ENCODE measurements around the gene STXBP5. TPM values are rescaled to one million over a fixed set of nuclear protein-coding genes. Genes with fewer than 3 reads are reported as not detected.
"Not testable (repeated sequence)": the region's sequence is repeated elsewhere in the genome, so short reads cannot be mapped to it uniquely, and the experiment has no call there.

STXBP5 gene
- polyA plus RNA-seq, 4 donors = 12.4 to 16.9 (median 13.7) TPM

DNA sequence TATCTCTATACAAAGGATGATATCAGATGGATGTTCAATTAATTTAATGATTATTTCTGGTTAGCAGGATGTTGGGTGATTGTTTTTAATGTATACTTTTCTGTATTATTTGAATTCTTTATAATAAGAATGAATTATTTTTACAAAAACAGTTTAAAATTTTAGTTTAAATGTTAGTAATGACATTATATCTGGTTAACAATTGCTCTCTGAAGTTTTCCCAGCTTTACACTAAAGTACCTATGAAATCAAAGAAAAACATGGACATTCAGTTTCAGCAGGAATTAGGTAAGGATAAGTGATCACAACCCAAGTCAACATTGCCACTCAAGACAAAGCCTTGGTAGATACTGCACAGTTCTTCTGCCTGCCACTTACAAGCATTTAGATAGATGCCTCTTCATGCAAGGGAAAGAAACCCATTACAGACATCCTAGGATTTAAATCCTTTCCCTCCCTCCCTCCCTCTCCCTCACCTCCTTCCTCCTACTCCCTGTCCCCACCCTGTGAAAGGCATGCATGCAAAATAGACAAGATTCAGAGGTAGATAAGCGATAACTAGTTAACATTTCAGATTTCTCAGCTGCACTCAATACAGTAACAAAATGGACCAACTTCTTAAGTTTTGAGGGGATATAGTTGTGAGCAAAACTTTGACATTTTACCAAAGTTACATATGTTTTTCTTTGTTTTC lies 143.8 kb downstream of the STXBP5 start:
- no peak for DNase-seq (ENCODE audit: low read depth in 4 of 4, low spot score in 3 of 4)

DNA sequence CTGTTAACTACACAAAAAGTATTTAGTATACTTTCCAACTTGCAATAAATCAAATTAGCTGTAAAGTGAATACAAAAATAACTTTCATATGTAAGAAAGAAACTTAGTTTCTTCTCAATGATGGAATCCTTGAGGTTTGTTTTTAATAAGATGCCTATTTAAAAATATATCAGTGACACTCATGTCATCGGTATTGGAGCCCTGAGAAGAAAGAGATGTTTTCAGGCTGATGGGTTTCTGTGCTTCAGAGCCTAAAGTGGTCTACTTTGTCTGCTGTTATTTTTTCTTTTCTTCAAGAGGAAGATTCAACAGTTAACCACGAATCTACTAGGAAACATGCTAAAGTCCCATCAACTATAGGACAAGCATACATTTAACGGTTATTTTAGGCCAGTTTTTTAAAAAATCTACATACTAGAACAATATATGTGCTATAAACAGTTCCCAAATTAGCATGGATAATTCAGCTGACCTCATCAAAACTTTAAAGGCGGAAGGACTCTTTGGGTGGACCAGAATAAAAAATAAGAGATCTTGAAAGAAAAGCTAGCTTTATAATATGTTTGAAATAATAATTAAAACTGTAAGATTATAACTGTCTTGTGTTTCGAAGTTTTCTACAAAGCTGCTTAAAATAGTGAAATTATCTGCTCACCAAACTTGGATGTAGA lies 157.2 kb downstream of the STXBP5 start:
- DNase-seq (ENCODE audit: low read depth in 4 of 4, low spot score in 3 of 4) = no peak

DNA sequence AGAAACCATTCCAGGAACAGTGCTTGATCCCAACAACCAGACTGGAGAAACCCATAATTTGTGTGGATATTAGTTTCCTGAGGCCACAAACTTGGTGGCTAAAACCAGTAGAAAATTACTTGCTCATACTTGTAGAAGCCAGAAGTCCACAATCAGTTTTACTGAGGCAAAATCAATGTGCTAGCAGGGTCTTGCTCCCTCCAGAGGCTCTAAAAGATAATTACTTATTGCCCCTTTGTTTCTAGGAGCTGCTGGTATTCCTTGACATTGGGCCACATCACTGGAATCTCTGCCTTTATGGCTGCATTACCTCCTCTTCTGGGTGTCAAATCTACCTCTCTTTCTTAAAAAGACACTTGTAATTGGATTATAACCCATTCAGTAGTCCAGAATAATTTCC lies 162.1 kb downstream of the STXBP5 start:
- DNase-seq (ENCODE audit: low read depth in 4 of 4, low spot score in 3 of 4) = no peak

DNA sequence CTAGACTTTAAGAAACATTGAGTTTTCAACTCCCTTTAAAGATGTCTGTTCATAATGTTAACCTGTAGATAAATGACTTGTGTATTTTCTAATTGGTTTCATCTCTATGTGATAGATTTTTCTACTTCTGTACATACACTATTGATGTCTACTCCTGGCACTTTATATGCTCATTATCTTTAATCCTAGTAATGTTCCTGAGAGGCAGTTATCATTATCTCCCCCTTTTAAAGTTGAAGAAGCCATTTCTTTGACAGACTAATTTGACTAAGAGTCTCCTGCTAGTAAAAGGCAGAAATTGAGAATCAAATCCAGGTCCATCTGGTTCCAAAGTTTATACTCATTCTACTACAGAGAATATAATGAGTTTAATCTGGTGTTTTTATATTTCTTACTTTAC lies 167.1 kb downstream of the STXBP5 start:
- no peak for DNase-seq (ENCODE audit: low read depth in 4 of 4, low spot score in 3 of 4)

DNA sequence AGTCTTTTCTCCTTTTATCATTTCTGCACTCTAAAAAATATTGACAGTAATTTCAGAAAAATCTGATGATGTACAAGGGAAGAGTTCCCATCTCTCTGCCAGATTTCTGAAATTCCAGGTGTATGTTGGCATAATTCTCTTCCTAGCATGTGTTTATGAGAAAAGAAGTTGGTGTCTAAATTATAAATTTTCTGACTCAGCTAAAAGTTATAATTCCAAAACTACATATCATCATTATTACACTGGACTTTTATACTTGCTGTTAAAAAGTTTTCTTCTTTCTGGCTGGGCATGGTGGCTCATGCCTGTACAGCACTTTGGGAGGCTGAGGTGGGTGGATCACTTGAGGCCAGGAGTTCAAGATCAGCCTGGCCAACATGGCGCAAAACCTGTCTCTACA lies 168.6 kb downstream of the STXBP5 start:
- DNase-seq (ENCODE audit: low read depth in 4 of 4, low spot score in 3 of 4) = no peak

DNA sequence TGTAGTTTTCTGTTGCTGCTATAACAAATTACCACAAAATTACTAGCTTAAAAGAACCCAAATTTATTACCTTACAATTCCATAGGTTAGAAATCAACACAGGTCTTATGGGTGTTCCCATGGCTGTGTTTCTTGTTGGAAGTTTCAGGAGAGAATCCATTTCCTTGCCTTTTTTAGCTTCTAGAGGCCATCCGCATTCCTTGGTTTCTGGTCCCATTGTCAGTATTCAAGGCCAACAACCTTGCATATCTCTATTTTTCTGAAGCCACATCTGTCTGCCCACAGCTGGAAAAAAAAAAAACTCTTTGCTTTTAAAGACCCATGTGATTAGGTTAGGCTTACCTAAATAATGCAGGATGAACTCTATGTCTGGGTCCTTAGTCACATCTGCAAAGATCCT lies 174.6 kb downstream of the STXBP5 start:
- no peak for DNase-seq (ENCODE audit: low read depth in 4 of 4, low spot score in 3 of 4)

DNA sequence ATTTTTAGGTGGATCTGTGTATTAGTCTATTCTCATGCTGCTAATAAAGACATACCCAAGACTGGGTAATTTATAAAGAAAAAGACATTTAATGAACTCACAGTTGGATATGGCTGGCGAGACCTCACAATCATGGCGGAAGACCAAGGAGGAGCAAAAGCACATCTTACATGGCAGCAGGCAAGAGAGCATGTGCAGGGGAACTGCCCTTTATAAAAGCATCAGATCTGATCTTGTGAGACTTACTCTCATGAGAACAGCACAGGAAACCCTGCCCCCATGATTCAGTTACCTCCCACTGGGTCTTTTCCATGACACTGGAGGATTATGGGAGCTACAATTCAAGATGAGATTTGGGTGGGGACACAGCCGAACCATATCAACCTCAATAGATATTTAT lies 176.6 kb downstream of the STXBP5 start:
- DNase-seq (ENCODE audit: low read depth in 4 of 4, low spot score in 3 of 4) = not testable (repeated sequence)

DNA sequence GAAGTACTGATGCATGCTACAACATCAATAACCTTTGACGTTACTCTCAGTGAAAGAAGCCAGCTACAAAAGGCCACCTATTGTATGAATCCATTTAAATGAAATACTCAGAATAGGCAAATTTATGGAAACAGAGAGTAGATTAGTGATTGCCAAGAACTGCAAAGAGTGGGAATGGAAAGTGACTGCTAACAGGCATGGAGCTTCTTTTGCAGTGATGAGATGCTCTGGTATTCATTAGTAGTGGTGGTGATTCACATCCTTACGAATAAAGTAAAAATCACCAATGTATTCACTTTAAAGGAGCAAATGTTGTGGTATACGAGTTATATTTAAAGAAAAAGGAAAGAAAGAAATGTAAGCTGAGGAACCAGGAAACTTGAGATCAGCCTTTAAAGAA lies 177.5 kb downstream of the STXBP5 start:
- DNase-seq (ENCODE audit: low read depth in 4 of 4, low spot score in 3 of 4) = no peak

DNA sequence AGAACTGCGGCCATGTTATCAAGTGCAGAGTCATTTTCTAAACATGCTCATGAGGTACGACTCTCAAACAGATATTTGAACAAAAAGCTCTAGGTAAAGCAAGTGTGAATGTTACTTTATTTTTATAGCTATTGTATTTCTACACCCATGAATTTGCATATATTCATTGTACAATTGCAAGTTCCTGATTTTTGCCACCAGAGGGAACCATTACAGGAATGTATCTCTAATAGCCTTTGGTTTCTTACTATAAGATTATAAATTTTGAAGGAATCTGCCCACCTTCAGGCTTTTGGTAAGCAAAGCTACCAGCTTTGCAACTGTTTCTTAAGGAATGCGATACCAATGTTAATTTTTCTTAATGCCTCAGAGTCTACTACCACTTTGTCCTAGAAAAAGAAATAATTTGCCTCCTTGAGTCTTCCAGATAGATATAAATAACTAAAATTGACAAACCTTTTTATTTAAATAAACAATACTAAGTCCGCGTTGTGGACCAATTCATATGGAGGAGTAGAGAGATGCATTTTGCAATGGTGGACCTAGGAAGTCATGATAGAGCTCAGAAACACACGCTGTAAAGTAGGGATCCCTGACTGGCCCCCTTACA lies 178.8 kb downstream of the STXBP5 start:
- peak in 1 of 4 donors; percentile 5 for DNase-seq (ENCODE audit: low read depth in 4 of 4, low spot score in 3 of 4)

DNA sequence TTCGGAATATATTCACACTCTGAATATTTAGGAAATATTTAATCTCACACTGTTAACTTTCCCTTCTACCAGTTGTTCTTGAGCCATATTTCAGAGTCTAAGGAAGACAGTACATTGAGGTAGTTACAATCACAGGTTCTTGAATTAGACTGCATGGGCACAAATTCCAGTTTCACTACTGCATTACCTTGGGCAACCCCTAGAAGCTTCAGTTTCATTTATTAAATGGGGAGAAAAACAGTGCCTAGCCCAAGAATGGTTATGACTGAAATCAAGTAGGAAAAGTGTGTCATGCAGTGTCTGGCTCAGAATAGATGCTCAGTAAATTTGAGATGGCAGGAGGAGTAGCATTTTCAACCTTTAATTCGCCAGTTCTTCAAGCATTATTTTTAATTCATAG lies 179.8 kb downstream of the STXBP5 start:
- no peak for DNase-seq (ENCODE audit: low read depth in 4 of 4, low spot score in 3 of 4)

DNA sequence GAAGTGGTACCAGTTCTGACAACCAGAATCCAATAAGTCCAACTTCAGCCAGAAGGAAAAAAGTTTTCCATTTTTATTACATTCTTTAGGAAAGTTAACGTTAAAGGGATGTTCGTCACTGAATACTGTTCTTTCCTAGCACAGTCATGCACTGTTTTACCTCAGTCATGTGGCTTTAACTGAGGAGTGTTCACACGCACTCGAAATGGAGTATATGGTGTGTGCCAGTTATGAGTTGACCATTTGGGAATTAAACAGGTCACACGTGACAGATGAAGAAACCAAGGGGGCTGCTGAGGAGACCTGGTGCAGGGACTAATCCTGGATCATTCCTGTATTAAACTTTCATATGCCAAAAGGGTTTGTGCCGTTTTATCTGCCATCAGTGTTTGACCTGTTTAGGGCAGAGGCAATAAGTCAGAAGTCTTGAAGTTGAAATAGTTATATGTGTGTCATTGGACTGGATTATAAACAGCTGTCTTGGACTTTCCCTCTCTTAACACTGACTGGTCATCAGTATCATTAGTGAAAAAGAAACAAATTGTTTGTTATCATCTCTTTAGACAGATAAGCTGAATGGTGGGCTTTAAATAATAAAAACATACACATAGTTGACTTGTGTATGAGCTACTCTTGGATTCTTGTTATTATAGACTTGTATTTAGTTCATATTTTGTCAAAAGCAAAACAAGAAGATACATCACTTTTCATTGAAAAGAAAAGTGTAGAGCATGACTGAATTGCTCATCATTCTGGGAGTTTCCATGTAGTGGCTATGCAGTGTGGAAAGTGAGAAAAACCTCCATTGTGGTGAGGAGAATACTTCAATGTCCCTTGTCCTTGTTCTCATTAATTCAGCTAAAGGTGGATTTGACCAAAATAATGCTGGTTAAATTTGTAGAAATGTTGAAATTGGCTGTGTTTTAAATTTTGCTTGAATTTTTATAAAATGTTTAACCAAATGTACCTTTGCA lies 180.8 kb downstream of the STXBP5 start:
- DNase-seq (ENCODE audit: low read depth in 4 of 4, low spot score in 3 of 4) = no peak

DNA sequence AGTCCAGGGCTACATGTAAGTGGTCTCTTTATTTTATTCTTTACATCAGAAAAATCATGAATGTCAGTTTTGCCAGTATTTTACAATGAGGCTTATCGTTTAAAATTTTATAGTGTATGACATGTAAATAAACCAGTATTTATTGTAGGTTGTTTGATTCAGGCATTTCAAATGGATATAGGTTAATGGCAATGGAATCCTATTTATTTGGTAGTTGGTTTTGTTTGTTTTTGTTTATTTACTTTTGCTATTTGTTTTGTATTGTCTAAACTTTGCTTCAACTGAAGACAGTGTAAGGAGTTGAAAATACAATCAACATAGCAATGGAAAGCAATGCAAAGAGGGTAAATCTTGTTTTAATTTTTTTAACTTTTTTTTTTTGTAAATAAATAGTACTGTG lies 185.2 kb downstream of the STXBP5 start:
- DNase-seq (ENCODE audit: low read depth in 4 of 4, low spot score in 3 of 4) = no peak

DNA sequence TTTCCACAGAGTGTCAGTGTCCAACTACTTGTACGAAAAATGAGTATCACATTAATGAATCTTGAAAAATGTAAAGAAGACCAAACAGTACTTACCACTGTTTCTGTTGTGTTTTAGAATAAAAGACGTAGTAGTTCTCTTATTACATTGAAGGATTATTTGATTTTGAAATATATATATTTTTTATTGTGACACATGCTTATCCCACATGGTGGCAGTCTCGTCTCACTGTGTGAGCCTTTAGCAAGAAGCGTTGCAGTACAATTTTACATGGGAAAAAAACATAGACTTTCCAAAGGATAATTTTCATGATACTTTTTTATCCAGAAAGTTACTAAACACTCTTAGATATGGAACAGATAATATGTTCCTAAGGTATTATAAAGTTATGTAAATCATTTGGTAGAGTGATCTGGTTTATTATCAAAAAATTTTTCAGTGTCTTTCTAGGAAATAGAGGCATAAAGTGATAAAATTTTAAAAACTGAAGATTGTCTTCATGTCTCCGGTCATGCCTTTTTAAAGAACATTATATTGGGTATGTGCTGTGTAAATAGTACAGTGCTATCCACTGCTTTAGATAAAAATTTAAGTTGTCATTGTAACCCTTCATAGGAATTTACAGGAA lies 186.8 kb downstream of the STXBP5 start:
- peak; percentile 8 to 25 (median 20) for DNase-seq (ENCODE audit: low read depth in 4 of 4, low spot score in 3 of 4)

DNA sequence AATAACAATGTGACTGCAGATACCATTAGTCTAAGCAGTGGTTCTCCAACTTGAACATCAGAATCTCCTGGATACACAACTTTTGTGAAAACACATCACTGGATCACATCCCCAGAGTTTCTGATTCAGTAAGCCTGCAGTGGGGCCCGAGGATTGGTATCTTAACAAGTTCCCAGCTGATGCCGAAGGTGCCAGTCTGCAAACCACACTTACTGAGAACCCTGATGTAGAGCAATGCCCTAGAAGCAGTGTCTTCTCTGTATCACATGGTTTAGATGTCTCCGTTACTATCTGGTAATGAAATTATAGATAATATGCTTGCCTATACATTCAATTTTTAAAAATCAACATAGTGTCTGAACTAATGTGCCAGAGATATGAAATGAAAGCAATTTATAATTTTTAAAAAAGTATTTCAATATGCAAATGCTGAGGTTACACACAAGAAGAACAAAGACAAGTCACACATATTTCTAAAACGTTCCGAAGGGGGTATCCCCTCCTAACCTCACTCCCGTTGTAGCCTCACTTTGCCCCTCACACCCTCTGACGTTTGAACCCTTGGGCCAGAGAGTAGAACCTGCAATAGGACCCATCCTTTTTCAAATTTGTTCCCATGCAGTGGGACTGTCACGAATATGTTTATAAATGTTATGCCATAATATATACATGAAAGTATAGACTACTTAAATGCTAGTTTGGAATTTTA lies 188.9 kb downstream of the STXBP5 start:
- no peak for DNase-seq (ENCODE audit: low read depth in 4 of 4, low spot score in 3 of 4)

DNA sequence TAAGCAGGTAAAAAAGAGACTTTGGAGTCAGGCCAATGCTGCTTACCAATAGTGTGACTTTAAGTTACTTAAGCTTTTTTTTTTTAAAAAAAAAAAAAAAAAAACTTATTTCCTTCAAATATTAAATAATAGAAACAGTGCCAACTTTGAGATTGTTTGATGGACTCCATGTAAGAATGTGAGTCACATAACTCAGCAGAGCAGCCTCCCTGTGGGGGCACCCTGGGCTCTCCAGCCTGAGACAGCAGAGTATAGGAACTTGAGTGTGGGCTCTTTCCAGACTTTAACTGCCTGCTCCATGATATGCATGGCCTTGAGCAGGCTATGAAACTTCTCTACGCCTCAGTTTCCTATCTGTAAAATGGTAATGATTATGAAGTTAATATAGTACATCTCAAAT lies 190.9 kb downstream of the STXBP5 start:
- no peak for DNase-seq (ENCODE audit: low read depth in 4 of 4, low spot score in 3 of 4)

DNA sequence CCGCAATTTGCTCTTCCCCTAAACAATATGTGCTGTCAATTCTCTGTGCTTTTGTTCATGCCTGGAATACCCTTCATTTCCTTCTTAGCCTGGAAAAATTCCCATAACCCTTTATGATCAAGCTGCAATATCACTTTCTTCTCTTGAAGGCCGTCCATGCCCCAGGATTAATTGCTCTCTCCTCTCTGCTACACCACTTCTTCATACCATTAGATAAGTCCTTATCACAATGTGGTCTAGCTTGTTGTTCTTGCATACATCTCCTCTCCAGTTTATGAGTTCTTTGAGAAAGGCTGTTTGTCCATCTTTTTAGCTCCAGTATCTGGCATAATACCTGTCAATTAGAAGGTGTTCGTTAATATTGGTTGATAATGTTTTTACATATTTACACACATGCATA lies 193.1 kb downstream of the STXBP5 start:
- no peak for DNase-seq (ENCODE audit: low read depth in 4 of 4, low spot score in 3 of 4)

DNA sequence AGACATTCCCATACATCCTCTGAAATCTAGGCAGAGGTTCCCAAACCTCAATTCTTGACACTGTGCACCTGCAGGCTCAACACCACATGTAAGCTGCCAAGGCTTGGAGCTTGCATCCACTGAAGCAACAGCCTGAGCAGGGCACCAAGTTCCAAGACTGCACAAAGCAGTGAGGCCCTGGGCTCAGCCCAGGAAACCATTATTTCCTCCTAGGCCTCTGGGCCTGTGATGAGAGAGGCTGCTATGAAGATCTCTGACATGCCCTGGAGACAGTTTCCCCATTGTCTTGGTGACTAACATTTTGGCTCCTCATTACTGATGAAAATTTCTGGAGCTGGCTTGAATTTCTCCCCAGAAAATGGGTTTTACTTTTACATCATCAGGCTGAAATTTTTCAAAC lies 196.8 kb downstream of the STXBP5 start:
- DNase-seq (ENCODE audit: low read depth in 4 of 4, low spot score in 3 of 4) = no peak

DNA sequence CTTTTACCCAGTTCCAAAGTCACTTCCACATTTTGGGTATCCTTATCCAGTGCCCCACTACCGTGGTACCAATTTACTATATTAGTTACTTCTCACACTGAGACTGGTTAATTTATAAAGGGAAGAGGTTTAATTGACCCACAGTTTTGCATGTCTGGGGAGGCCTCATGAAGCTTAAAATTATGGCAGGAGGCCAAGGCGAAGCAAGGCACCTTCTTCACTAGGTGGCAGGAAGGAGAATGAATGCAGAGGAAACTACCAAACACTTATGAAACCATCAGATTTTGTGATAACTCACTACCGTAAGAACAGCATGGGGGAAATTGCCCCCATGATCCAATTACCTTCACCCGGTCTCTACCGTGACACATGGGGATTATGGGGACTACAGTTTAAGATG lies 197.6 kb downstream of the STXBP5 start:
- DNase-seq (ENCODE audit: low read depth in 4 of 4, low spot score in 3 of 4) = no peak

DNA sequence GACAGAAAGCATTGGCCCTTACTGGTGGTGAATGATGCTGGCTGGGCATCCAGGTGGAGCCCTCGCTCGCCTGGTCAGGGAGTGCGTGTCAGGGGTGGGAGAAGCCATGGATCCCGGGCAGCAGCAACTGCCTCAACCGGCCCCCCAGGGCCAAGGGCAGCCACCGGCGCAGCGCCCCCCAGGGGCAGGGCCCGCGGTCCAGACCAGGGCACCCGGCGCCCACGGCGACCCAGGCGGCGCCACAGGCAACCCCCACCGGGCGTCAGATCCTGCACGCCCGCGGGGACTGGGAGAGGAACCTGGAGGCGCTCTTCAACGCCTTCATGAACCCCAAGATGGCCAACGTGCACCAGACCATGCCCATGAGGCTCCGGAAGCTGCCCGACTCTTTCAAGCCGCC lies 202.6 kb downstream of the STXBP5 start:
- DNase-seq (ENCODE audit: low read depth in 4 of 4, low spot score in 3 of 4) = no peak

DNA sequence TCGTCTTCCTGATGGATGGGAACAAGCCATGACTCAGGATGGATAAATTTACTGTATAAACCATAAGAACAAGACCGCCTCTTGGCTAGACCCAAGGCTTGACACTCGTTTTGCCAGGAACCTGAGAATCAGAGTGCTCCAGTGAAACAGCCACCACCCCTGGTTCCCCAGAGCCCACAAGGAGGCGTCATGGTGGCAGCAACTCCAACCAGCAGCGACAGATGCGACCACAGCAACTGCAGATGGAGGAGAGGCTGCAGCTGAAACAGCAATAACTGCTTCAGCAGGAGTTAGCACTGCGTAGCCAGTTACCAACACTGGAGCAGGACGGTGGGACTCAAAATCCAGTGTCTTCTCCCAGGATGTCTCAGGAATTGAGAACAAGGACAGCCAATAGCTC lies 203.4 kb downstream of the STXBP5 start:
- DNase-seq (ENCODE audit: low read depth in 4 of 4, low spot score in 3 of 4) = no peak

All from right renal pelvis (tissue), 4 donors.